Nephron (organoid): ENCODE results near the gene BIRC2.

Experiments used
- H3K27ac Mint-ChIP-seq, 3 experiments: 2 replicates each; pipeline ENCODE4 v1.8.0; 2020; ENCODE audit warnings: mixed read lengths in 3 of 3, mild to moderate bottlenecking in 2 of 3, moderate library complexity in 1 of 3
- H3K27me3 Mint-ChIP-seq: 2 replicates; pipeline ENCODE4 v1.8.0; 2021; ENCODE audit warnings: low read depth, mild to moderate bottlenecking, moderate library complexity, mixed read lengths
- H3K36me3 Mint-ChIP-seq: 2 replicates; pipeline ENCODE4 v1.8.0; 2020; ENCODE audit warnings: low read depth, mixed read lengths
- H3K4me1 Mint-ChIP-seq: 2 replicates; pipeline ENCODE4 v1.8.0; 2020; ENCODE audit warnings: mixed read lengths
- H3K4me3 Mint-ChIP-seq, 3 experiments: 2 replicates each; pipeline ENCODE4 v1.8.0; 2020; ENCODE audit warnings: mild to moderate bottlenecking in 3 of 3, mixed read lengths in 3 of 3, moderate library complexity in 2 of 3
- H3K9me3 Mint-ChIP-seq: 2 replicates; pipeline ENCODE4 v1.8.0; 2020; ENCODE audit warnings: mixed read lengths
- TF ChIP-seq, protein P1 (sequence below), 3 experiments: fragments of 200-600 bp; sonication (generic); IDR thresholded peaks; one replicate each; pipeline ENCODE4 v1.5.0; 2021; ENCODE audit warnings: antibody characterized with exemption in 3 of 3; ENCODE audit not compliant: unreplicated experiment in 3 of 3

Gene BIRC2

GRCh38 chr11:102320188-102320587, 26.8 kb upstream of the BIRC2 start:
- H3K4me1 Mint-ChIP-seq: peaks cover 17% of the 10 kb centered on the region
- TF ChIP-seq, protein P1, sequence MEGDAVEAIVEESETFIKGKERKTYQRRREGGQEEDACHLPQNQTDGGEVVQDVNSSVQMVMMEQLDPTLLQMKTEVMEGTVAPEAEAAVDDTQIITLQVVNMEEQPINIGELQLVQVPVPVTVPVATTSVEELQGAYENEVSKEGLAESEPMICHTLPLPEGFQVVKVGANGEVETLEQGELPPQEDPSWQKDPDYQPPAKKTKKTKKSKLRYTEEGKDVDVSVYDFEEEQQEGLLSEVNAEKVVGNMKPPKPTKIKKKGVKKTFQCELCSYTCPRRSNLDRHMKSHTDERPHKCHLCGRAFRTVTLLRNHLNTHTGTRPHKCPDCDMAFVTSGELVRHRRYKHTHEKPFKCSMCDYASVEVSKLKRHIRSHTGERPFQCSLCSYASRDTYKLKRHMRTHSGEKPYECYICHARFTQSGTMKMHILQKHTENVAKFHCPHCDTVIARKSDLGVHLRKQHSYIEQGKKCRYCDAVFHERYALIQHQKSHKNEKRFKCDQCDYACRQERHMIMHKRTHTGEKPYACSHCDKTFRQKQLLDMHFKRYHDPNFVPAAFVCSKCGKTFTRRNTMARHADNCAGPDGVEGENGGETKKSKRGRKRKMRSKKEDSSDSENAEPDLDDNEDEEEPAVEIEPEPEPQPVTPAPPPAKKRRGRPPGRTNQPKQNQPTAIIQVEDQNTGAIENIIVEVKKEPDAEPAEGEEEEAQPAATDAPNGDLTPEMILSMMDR (IDR thresholded peaks at IDR 0.05; ENCODE audit: unreplicated experiment in 3 of 3): no peak
- no peak overlapping the region for H3K4me3 Mint-ChIP-seq
- H3K9me3 Mint-ChIP-seq: no peaks in the 10 kb centered on the region
- H3K27ac Mint-ChIP-seq: no peak overlapping the region
- H3K27me3 Mint-ChIP-seq: peaks cover 4% of the 10 kb centered on the region
- H3K36me3 Mint-ChIP-seq: no peaks in the 10 kb centered on the region

DNA sequence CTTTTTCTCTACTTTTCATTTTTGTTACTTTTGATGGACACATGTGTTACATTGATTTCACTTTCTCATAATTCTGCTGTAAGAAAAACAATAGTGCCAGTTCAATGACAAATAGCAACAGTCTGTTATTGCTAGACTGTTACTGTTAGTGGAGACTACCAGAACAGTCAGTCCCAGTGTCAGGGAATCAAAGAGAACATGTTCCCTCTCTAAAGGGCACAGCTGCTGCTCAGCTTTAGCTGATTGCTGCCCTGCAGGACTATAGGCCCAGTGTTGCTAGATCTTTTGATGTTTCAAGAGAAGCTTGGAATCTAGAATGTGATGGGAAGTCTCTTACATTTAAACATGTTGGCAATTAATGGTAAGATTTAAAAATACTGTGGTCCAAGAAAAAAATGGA, 26.3 kb upstream of the BIRC2 start:
- Mint-ChIP-seq H3K27me3 (peaks cover 4% of the 10 kb centered on the region), H3K9me3 (no peaks in the 10 kb centered on the region), H3K27ac (no peak overlapping the region), H3K4me3 (peak overlapping the region in 1 of 3 experiments; percentile 23), H3K36me3 (no peaks in the 10 kb centered on the region), H3K4me1 (peaks cover 17% of the 10 kb centered on the region)
- TF ChIP-seq, protein P1 (IDR thresholded peaks at IDR 0.05; ENCODE audit: unreplicated experiment in 3 of 3): no peak

DNA sequence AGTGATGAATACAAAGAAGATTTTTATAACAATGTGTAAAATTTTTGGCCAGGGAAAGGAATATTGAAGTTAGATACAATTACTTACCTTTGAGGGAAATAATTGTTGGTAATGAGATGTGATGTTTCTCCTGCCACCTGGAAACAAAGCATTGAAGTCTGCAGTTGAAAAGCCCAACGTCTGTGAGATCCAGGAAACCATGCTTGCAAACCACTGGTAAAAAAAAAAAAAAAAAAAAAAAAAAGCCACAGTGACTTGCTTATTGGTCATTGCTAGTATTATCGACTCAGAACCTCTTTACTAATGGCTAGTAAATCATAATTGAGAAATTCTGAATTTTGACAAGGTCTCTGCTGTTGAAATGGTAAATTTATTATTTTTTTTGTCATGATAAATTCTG, 24.5 kb upstream of the BIRC2 start:
- peaks cover 2% of the 10 kb centered on the region for H3K4me1 Mint-ChIP-seq
- no peak overlapping the region for H3K4me3 Mint-ChIP-seq
- no peaks in the 10 kb centered on the region for H3K27me3 Mint-ChIP-seq
- H3K9me3 Mint-ChIP-seq: no peaks in the 10 kb centered on the region
- TF ChIP-seq, protein P1 (IDR thresholded peaks at IDR 0.05; ENCODE audit: unreplicated experiment in 3 of 3): no peak
- H3K36me3 Mint-ChIP-seq: no peaks in the 10 kb centered on the region
- no peak overlapping the region for H3K27ac Mint-ChIP-seq

GRCh38 chr11:102323542-102324251, 23.3 kb upstream of the BIRC2 start:
- Mint-ChIP-seq H3K27me3 (no peaks in the 10 kb centered on the region), H3K9me3 (no peaks in the 10 kb centered on the region), H3K27ac (no peak overlapping the region), H3K4me1 (no peaks in the 10 kb centered on the region), H3K4me3 (no peak overlapping the region), H3K36me3 (no peaks in the 10 kb centered on the region)
- TF ChIP-seq, protein P1 (IDR thresholded peaks at IDR 0.05; ENCODE audit: unreplicated experiment in 3 of 3): no peak

DNA sequence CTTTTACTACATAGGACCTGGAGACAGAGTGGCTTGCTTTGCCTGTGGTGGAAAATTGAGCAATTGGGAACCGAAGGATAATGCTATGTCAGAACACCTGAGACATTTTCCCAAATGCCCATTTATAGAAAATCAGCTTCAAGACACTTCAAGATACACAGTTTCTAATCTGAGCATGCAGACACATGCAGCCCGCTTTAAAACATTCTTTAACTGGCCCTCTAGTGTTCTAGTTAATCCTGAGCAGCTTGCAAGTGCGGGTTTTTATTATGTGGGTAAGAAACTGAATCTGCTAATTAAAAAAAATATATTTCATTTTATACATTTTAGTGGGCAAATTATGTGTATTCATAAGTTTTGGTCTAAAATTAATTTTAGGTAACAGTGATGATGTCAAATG, 21.9 kb upstream of the BIRC2 start:
- Mint-ChIP-seq H3K4me3 (no peak overlapping the region), H3K36me3 (no peaks in the 10 kb centered on the region), H3K27me3 (no peaks in the 10 kb centered on the region), H3K27ac (no peak overlapping the region), H3K4me1 (no peaks in the 10 kb centered on the region), H3K9me3 (no peaks in the 10 kb centered on the region)
- TF ChIP-seq, protein P1 (IDR thresholded peaks at IDR 0.05; ENCODE audit: unreplicated experiment in 3 of 3): no peak

- Mint-ChIP-seq H3K27me3 (no peaks in the 10 kb centered on the region), H3K4me3 (no peak overlapping the region), H3K4me1 (peaks cover 4% of the 10 kb centered on the region), H3K27ac (no peak overlapping the region), H3K36me3 (no peaks in the 10 kb centered on the region), H3K9me3 (no peaks in the 10 kb centered on the region)
- TF ChIP-seq, protein P1 (IDR thresholded peaks at IDR 0.05; ENCODE audit: unreplicated experiment in 3 of 3): no peak
Measured at GRCh38 chr11:102328748-102329147, 18.3 kb upstream of the BIRC2 start.
